Esophagus mucosa (tissue), 1 donor: ENCODE data around the gene GRB2. TPM values are rescaled to one million over a fixed set of nuclear protein-coding genes. Genes with fewer than 3 reads are reported as not detected.
"Not testable (repeated sequence)": the region's sequence is repeated elsewhere in the genome, so short reads cannot be mapped to it uniquely, and the experiment has no call there.

Experiments
- ATAC-seq: fragments of 200-7000 bp; cut with Tn5 transposase; one replicate; pipeline ENCODE4 v1.9.1; 2020
- total RNA-seq: library from RNA; stranded (reverse); gene quantifications from one replicate; pipeline ENCODE4 v1.2.4, GENCODE V29; 2023
- donor health status: DM: yes; HTN: yes; CAD: no.

GRB2 gene
- total RNA-seq: 64.4 TPM

- ATAC-seq: peak; percentile 97
These were observed at the start of gene GRB2 for GRCh38 chr17:75405365-75406221. TSS of gene GRB2 (minus strand) at chr17:75405678. CDS start at chr17:75393628, 12,050 bp downstream.

GRCh38 chr17:75454672-75455071, 49.2 kb upstream of the GRB2 start:
- ATAC-seq: not testable (repeated sequence)

GRCh38 chr17:75454193-75454592, 48.7 kb upstream of the GRB2 start:
- ATAC-seq: no peak

GRCh38 chr17:75450270-75450669, 44.8 kb upstream of the GRB2 start:
- no peak for ATAC-seq

- ATAC-seq: no peak
These were observed 42.7 kb upstream of the GRB2 start for GRCh38 chr17:75447951-75448856.

GRCh38 chr17:75445896-75446295, 40.4 kb upstream of the GRB2 start:
- not testable (repeated sequence) for ATAC-seq

GRCh38 chr17:75445296-75445695, 39.8 kb upstream of the GRB2 start:
- no peak for ATAC-seq

GRCh38 chr17:75442168-75443103, 37.0 kb upstream of the GRB2 start:
- ATAC-seq: no peak

GRCh38 chr17:75440738-75441448, 35.4 kb upstream of the GRB2 start:
- no peak for ATAC-seq

- no peak for ATAC-seq
These were observed 33.8 kb upstream of the GRB2 start for GRCh38 chr17:75439287-75439686.

- ATAC-seq: not testable (repeated sequence)
These were observed 31.9 kb upstream of the GRB2 start for GRCh38 chr17:75437404-75437803.

- not testable (repeated sequence) for ATAC-seq
These were observed 29.0 kb upstream of the GRB2 start for GRCh38 chr17:75434433-75434832.

GRCh38 chr17:75433218-75433783, 27.8 kb upstream of the GRB2 start:
- ATAC-seq: no peak

- ATAC-seq: no peak
These were observed 24.9 kb upstream of the GRB2 start for GRCh38 chr17:75430159-75430974.

GRCh38 chr17:75428543-75429469, 23.3 kb upstream of the GRB2 start:
- peak; percentile 73 for ATAC-seq

GRCh38 chr17:75418531-75418930, 13.1 kb upstream of the GRB2 start:
- no peak for ATAC-seq

- no peak for ATAC-seq
These were observed 11.6 kb upstream of the GRB2 start for GRCh38 chr17:75417054-75417580.

- ATAC-seq: no peak
These were observed 10.5 kb upstream of the GRB2 start for GRCh38 chr17:75416006-75416405.

GRCh38 chr17:75414488-75414887, 9.0 kb upstream of the GRB2 start:
- ATAC-seq: no peak
